NCI-H187 treated with DMSO at 0.1 percent for 48 hours (cell line): Measurements from ENCODE around the gene ESRRB.
"Not testable (repeated sequence)": the region's sequence is repeated elsewhere in the genome, so short reads cannot be mapped to it uniquely, and the experiment has no call there.

ENCODE experiments used
- DNase-seq: peaks from one replicate; lab custom pipeline; 2025; lab: John Stamatoyannopoulos, UW

ESRRB gene

DNA sequence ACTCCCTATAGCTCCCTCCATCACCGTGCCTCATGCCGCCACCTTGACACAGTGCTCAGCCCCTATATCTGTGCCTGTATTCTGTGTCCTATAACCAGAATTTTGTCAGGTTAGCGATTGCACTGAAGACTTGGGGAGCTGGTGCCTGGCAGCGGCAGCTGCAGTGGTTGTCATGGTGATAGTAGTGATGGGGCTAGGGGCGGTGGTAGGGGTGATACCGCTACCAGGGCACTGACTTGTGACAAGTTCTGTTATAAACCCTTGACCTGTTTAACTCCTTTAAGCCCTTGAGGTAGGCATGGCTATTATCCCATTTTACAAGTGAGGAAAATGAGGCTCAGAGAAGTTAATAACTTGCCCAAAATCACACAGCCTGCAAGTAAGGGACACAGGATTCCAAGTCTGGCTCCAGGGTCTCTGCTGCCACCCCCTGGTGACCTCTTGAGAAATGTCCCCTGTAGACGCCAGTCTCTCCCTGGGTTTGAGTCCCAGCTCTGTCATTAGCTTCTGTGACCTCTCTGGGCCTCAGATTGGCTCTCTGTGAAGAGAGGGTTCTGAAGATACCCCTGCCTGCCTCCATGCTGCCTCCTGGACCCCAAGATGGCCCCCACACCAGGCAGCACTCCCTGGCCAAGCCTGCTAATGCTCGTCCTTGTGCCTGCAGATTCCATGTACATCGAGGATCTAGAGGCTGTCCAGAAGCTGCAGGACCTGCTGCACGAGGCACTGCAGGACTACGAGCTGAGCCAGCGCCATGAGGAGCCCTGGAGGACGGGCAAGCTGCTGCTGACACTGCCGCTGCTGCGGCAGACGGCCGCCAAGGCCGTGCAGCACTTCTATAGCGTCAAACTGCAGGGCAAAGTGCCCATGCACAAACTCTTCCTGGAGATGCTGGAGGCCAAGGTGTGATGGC, 121.9 kb downstream of the ESRRB start:
- DNase-seq, result no peak

- no peak for DNase-seq
These were observed 122.6 kb downstream of the ESRRB start for GRCh38 chr14:76498463-76498935.

DNA sequence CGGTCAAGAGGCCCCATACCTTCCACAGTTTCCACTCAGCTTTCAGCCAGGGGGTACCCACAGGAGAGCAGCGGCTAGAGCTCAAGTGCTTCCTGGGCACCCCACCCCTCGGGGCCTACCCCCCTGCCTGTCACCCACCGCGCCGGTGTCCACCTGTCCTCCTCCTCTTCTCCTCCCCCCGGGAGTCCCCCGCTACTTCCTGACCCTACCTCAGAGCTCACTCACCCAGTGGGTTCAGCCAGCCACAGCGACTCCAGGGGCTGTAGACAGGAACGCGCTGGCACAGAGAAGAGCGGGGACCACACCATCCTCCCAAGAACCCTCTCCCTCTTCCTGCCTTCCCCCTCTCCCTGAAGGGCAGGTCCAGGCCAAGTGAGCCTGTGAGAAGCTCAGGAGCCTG, 123.0 kb downstream of the ESRRB start:
- DNase-seq, result no peak

GRCh38 chr14:76499399-76499798, 123.5 kb downstream of the ESRRB start:
- DNase-seq, result no peak

- no peak for DNase-seq
These were observed 124.1 kb downstream of the ESRRB start for GRCh38 chr14:76500011-76500410.

DNA sequence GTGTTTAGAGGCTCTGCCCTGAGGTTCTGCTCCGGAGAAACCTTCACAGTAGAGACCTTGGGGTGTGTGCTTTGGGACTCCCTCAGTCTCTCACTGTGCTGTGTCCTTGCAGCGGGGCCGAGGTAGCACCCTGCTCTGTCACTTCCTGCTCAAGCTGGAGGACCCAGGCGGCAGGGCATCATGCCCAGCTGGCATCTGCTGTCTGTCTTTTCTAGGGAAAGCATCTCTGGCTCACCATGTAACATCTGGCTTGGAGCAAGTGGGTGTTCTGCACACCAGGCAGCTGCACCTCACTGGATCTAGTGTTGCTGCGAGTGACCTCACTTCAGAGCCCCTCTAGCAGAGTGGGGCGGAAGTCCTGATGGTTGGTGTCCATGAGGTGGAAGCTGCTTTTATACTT, 124.5 kb downstream of the ESRRB start:
- DNase-seq, result no peak

DNA sequence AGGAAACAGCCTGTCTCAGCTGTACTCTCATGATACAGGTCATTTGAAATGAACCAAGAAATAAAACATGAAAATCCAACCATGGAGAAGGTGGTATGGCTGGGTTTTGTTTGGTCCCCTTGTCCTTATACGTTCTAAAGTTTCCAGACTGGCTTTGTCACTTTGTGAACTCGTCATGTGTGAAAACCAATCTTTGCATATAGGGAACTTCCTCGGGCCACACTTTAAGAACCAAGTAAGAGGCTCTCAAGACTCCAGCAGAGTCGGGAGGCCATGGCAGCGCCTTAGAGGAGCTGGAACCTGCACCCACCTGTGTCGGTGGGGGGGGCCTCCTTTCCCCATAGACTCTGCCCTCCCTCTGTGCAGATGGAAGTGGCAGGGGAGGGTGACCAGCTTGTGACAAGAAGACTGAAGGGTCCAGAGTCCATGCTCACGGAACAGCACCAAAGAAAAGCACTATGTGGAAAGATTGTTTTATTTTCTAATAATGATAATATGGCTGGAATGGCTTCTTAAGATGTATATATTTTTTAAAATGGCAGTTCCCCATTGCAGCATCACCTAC, 125.3 kb downstream of the ESRRB start:
- no peak for DNase-seq

DNA sequence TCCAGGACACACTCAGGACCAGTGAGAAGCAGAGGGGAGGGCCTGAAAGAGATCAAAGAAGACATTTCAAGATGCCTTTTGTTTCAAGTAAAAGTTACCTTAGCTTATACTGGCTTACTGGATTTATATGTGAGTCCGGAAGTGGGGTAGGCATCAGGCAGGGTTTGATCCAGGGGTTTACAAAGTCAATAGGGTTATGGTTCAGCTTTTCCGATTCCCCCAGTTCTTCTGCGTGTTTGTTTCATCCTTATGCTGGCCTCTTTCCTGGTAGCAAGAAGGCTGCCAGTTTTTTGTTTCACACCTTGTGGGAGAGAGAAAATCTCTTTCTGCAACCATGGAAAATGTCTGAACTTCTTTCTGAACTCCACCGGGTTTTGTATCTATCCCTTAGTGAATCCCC, 126.3 kb downstream of the ESRRB start:
- no peak for DNase-seq

DNA sequence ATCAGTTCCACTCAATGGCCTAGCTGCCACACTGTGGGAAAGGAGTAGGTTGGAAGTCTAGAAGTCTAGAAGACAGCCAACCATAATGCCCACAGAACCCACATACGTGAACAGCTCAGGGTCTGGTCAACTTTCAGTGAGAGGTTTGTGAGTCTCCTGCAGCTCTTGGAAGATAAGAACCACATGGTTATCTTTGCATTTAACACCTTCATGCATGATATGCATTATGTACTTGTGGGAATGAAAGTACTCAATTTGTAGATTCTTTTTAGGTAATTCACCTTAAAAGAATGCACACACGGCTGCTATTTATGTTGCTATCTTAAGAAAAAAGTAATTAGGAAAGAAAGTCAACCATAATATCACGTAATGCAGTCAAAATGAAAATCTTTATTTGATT, 126.7 kb downstream of the ESRRB start:
- DNase-seq, result no peak

- no peak for DNase-seq
These were observed 133.4 kb downstream of the ESRRB start for GRCh38 chr14:76509311-76509710.

DNA sequence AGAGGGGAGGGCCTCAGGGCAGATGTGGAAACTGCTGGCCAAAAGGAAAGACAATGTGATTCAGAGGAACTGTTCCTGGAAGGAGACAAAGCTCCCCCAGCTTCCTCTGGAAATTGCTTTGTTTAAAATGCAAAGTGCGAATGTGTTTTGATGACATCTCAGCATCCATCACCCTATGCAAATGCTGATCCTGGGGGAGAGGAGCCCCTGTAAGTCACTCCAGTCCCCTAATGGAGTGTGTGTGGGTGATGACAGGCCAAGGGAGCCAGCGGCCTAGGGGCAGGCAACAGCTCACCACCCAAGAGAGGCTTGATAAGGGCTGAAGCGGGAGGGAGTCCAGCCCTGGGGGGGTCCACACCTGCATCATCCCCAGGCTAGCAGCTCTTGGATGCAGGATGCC, 134.2 kb downstream of the ESRRB start:
- DNase-seq, result no peak

- DNase-seq, result peak; percentile 7
These were observed 138.5 kb downstream of the ESRRB start for GRCh38 chr14:76514213-76514998.

GRCh38 chr14:76516884-76517283, 140.9 kb downstream of the ESRRB start:
- DNase-seq, result no peak

GRCh38 chr14:76518366-76518765, 142.4 kb downstream of the ESRRB start:
- DNase-seq, result no peak

DNA sequence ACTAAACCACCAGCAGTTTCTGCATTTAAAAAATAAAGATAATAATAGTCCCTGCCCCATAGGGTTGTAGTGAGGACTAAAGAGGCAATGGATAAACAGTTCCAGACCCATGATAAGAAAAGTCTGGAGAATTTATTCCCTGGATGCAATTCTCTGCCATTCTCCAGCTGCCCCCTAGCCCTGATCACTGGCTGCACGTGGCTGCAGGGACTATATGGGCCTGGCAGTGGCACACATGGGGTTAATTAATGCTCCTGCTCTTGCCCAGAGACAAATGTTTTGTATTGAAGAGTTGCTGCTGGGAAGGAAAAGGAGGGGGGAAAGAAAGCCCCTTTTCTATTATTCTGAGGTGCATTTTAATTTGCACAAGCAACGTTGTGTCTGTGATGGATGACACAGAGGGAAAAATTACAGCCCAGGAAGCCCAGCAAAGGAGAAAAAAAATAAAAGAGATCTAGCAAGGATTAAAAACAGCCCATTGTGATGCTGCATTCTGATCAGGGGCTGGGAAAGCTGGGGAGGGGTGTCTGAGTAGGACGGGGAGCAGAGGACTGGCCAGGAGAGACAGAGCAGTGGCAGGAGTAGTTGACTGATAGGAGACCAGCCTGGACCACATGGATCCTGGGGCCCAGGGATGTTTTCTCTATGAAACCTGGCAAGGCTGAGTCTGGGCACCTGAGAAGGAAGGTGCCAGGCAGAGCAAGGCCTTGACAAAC, 149.3 kb downstream of the ESRRB start:
- DNase-seq, result no peak

GRCh38 chr14:76531085-76531484, 155.1 kb downstream of the ESRRB start:
- no peak for DNase-seq

DNA sequence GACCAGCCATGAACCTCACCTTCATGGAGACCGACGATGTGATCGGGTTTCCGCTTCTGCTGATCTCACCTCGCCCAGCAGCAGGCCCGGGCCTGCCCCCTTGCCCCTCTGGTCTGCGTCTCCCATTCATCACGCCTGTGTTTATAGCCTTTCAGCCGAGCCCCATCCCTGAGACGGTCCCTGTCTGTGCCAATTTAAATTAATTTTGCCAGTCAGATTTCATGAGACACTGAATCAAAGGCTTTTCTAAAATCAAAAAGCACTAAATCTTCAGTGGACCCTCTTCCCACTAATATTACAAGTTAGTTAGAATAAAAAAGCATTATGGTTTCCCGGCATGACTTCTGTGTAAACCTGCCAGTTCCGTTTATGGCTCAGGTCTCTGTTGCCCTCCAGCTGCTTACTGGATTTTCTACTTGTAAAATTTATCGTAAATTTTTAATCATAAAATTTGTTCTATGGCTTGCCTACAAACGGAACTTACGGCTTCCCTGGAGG, 155.9 kb downstream of the ESRRB start:
- no peak for DNase-seq

GRCh38 chr14:76536636-76537035, 160.7 kb downstream of the ESRRB start:
- not testable (repeated sequence) for DNase-seq

GRCh38 chr14:76537906-76538647, 162.1 kb downstream of the ESRRB start:
- DNase-seq, result no peak

DNA sequence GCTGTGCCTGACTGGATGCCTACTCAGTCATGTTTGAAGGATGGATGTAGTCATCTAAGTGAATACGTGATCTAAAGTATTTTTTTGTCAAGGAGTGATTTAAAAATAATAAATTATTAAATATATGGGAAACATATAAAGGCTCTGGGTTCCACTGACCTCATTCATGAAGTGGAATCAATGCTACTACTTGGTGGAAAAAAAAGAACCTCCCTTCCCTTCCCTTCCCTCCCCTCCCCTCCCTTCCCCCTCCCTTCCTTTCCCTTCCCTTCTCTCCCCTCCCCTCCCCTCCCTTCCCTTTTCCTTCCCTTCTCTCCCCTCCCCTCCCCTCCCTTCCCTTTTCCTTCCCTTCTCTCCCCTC, 162.7 kb downstream of the ESRRB start:
- DNase-seq, result no peak

GRCh38 chr14:76539130-76539529, 163.2 kb downstream of the ESRRB start:
- no peak for DNase-seq
